Measurements from ENCODE around the gene CDKN2A. TPM values are rescaled to one million over a fixed set of nuclear protein-coding genes. Genes with fewer than 3 reads are reported as not detected.

The CDKN2A gene
- polyA plus RNA-seq, 1 donor from 2014 or later: not detected

GRCh38 chr9:21923694-21924093, 70.5 kb downstream of the CDKN2A start:
- H3K27me3 ChIP-seq (ENCODE audit: insufficient read depth, low read depth, low read length): no peaks in the 10 kb centered on the region
- H3K79me2 ChIP-seq (replicated peaks; ENCODE audit: insufficient read depth, low read length): no peaks in the 10 kb centered on the region
- no peak overlapping the region for H2AFZ ChIP-seq (ENCODE audit: low read depth, low read length)
- no peaks in the 10 kb centered on the region for H3F3A ChIP-seq (ENCODE audit: insufficient read depth, low read length, poor library complexity, severe bottlenecking)
- TF ChIP-seq RAD21 (conservative IDR thresholded peaks at IDR 0.05): no peak
- H3K9ac ChIP-seq (ENCODE audit: low read length): no peak overlapping the region
- H3K36me3 ChIP-seq (ENCODE audit: insufficient read depth, low read length): no peaks in the 10 kb centered on the region
- H3K27ac ChIP-seq (ENCODE audit: low read length): no peak overlapping the region
- no peak overlapping the region for H3K4me3 ChIP-seq (ENCODE audit: low read length)
- H3K9me2 ChIP-seq (ENCODE audit: insufficient read depth, low read length): no peaks in the 10 kb centered on the region
- no peaks in the 10 kb centered on the region for H4K20me1 ChIP-seq (ENCODE audit: insufficient read depth)
- H3K4me2 ChIP-seq (ENCODE audit: low read length): no peak overlapping the region
- H3K9me3 ChIP-seq (ENCODE audit: low read length): no peaks in the 10 kb centered on the region

GRCh38 chr9:21919377-21920362, 74.5 kb downstream of the CDKN2A start:
- no peaks in the 10 kb centered on the region for H3K79me2 ChIP-seq (replicated peaks; ENCODE audit: insufficient read depth, low read length)
- H3K9ac ChIP-seq (ENCODE audit: low read length): no peak overlapping the region
- H4K20me1 ChIP-seq (ENCODE audit: insufficient read depth): no peaks in the 10 kb centered on the region
- H3K9me2 ChIP-seq (ENCODE audit: insufficient read depth, low read length): no peaks in the 10 kb centered on the region
- H3K9me3 ChIP-seq (ENCODE audit: low read length): no peaks in the 10 kb centered on the region
- H2AFZ ChIP-seq (ENCODE audit: low read depth, low read length): no peak overlapping the region
- TF ChIP-seq EZH2 (IDR thresholded peaks at IDR 0.05; ENCODE audit: borderline replicate concordance, insufficient read depth, low read length, poor library complexity, severe bottlenecking) (no peak), MXI1 (conservative IDR thresholded peaks at IDR 0.05; ENCODE audit: poor library complexity, severe bottlenecking) (no peak), TAF1 (IDR thresholded peaks at IDR 0.05; ENCODE audit: low read depth) (no peak), EP300 (conservative IDR thresholded peaks at IDR 0.05; ENCODE audit: poor library complexity, severe bottlenecking) (no peak), REST (IDR thresholded peaks at IDR 0.05; ENCODE audit: borderline replicate concordance) (no peak), SMC3 (conservative IDR thresholded peaks at IDR 0.05; ENCODE audit: poor library complexity) (no peak), CTCF (IDR thresholded peaks at IDR 0.05; ENCODE audit: poor library complexity, severe bottlenecking) (no peak), POLR2AphosphoS5 (IDR thresholded peaks at IDR 0.05) (no peak), RAD21 (conservative IDR thresholded peaks at IDR 0.05) (no peak)
- H3F3A ChIP-seq (ENCODE audit: insufficient read depth, low read length, poor library complexity, severe bottlenecking): no peaks in the 10 kb centered on the region
- H3K36me3 ChIP-seq (ENCODE audit: insufficient read depth, low read length): no peaks in the 10 kb centered on the region
- H3K4me2 ChIP-seq (ENCODE audit: low read length): no peak overlapping the region
- H3K27me3 ChIP-seq (ENCODE audit: insufficient read depth, low read depth, low read length): no peaks in the 10 kb centered on the region
- H3K4me3 ChIP-seq (ENCODE audit: low read length): no peak overlapping the region
- H3K27ac ChIP-seq (ENCODE audit: low read length): no peak overlapping the region

Other genes with a start within 250 kb of the CDKN2A start
- gene MTAP, start 191.8 kb downstream of the CDKN2A start, polyA plus RNA-seq: 7.7 and 7.9 TPM in 2 replicates
- gene CDKN2B-AS1, start 399 bp upstream of the CDKN2A start, polyA plus RNA-seq: not detected in 2 replicates
- 0.15 TPM in 1 of 2 replicates, not detected in the other for gene CDKN2B, start 14.9 kb upstream of the CDKN2A start, polyA plus RNA-seq

All from neural cell (in vitro differentiated cells).